C4-2B (cell line): ENCODE data around the gene ANXA2.

ENCODE experiments used
- ZFX ChIP-seq: fragments of 450-650 bp; IDR thresholded peaks from 2 replicates; pipeline ENCODE4 v1.6.1; 2017
- TF ChIP-seq, protein P1 (sequence below): fragments of 450-650 bp; conservative IDR thresholded peaks from 2 replicates; pipeline ENCODE4 v1.5.1; 2017; ENCODE audit warnings: mild to moderate bottlenecking

DNA sequence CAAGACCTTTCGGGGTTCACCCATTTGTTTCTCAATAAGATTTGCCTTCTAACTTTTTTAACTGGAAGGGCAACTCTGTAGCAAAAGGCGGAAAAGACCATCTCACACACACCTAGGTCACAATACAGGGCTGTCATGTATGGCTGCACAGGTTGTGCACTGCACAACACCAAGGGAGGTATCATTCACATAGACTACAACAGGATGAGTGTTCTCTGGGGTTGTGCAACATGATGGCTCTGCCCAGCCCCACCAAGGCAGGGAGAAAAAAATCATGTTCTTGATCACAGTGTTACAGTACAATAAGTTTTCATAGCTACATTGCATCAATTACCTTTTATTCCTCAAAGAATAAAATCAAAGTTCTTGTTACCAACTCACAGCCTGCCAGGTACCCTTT, 52.8 kb downstream of the ANXA2 start:
- TF ChIP-seq, protein P1, sequence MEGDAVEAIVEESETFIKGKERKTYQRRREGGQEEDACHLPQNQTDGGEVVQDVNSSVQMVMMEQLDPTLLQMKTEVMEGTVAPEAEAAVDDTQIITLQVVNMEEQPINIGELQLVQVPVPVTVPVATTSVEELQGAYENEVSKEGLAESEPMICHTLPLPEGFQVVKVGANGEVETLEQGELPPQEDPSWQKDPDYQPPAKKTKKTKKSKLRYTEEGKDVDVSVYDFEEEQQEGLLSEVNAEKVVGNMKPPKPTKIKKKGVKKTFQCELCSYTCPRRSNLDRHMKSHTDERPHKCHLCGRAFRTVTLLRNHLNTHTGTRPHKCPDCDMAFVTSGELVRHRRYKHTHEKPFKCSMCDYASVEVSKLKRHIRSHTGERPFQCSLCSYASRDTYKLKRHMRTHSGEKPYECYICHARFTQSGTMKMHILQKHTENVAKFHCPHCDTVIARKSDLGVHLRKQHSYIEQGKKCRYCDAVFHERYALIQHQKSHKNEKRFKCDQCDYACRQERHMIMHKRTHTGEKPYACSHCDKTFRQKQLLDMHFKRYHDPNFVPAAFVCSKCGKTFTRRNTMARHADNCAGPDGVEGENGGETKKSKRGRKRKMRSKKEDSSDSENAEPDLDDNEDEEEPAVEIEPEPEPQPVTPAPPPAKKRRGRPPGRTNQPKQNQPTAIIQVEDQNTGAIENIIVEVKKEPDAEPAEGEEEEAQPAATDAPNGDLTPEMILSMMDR: no peak
- no peak for TF ChIP-seq ZFX
